ENCODE data around the gene TRAF1.

- TF ChIP-seq, protein P1, sequence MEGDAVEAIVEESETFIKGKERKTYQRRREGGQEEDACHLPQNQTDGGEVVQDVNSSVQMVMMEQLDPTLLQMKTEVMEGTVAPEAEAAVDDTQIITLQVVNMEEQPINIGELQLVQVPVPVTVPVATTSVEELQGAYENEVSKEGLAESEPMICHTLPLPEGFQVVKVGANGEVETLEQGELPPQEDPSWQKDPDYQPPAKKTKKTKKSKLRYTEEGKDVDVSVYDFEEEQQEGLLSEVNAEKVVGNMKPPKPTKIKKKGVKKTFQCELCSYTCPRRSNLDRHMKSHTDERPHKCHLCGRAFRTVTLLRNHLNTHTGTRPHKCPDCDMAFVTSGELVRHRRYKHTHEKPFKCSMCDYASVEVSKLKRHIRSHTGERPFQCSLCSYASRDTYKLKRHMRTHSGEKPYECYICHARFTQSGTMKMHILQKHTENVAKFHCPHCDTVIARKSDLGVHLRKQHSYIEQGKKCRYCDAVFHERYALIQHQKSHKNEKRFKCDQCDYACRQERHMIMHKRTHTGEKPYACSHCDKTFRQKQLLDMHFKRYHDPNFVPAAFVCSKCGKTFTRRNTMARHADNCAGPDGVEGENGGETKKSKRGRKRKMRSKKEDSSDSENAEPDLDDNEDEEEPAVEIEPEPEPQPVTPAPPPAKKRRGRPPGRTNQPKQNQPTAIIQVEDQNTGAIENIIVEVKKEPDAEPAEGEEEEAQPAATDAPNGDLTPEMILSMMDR (IDR thresholded peaks at IDR 0.05; ENCODE audit: low read length): no peak
- no peak for TF ChIP-seq EZH2 (IDR thresholded peaks at IDR 0.05; ENCODE audit: borderline replicate concordance, low read length)
Measured at GRCh38 chr9:120916588-120916987, 10.0 kb downstream of the TRAF1 start.

Data from OCI-LY1 (cell line).